ENCODE measurements around the gene NLK. TPM values are rescaled to one million over a fixed set of nuclear protein-coding genes. Genes with fewer than 3 reads are reported as not detected.
"Not testable (repeated sequence)": the region's sequence is repeated elsewhere in the genome, so short reads cannot be mapped to it uniquely, and the experiment has no call there.

Gene NLK
- total and polyA plus RNA-seq, 4 experiments from 2014 or later: 1.2 to 14.0 (median 7.8) TPM

DNA sequence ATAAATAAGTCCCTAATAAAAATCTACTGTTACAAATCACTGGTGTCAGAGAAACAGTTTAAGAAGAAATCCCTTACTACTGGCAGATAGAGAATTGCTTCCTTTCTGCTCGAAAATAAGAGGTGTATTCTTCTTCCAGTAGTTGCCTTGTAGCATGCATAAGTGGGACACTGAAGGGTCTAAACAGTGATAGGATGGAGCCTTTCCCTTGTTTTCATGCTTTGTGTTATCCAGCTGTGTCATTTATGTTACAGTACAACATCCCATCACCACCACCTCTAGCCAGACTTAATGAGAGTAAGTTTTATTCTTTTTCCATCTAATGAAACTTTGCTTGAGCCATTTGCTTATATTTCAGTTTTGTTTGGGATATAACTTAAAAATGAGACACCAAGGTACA, 54.3 kb downstream of the NLK start:
- Histone ChIP-seq H3K36me3 (ENCODE audit: insufficient read depth, low read length) (no peaks in the 10 kb centered on the region), H3K4me1 (ENCODE audit: insufficient read depth, low read length) (no peaks in the 10 kb centered on the region), H3K27ac (ENCODE audit: low read depth, low read length) (no peak overlapping the region), H3K27me3 (ENCODE audit: insufficient read depth, low read length) (no peaks in the 10 kb centered on the region), H3K9me3 (ENCODE audit: control insufficient read depth in 1 of 2, low read length in 2 of 2) (no peaks in the 10 kb centered on the region), H3K4me3 (ENCODE audit: low read length in 2 of 2) (no peak overlapping the region)
- H3K4me1 Mint-ChIP-seq: peaks cover 0 to 6% (median under 1%) of the 10 kb centered on the region in 4 donors
- CTCF ChIA-PET (ENCODE audit: partially characterized antibody): no interaction called here
- peaks cover 3 to 19% of the 10 kb centered on the region in 2 donors for H3K36me3 Mint-ChIP-seq
- H3K9me3 Mint-ChIP-seq: peaks cover 0 to 1% (median 0%) of the 10 kb centered on the region in 8 donors
- intact Hi-C loops (cut with micrococcal nuclease): no loop called here
- H3K27ac Mint-ChIP-seq: no peak overlapping the region
- DNase-seq: no peak
- POLR2A ChIA-PET (ENCODE audit: partially characterized antibody): no interaction called here
- H3K27me3 Mint-ChIP-seq: no peaks in the 10 kb centered on the region
- H3K4me3 Mint-ChIP-seq: no peak overlapping the region

DNA sequence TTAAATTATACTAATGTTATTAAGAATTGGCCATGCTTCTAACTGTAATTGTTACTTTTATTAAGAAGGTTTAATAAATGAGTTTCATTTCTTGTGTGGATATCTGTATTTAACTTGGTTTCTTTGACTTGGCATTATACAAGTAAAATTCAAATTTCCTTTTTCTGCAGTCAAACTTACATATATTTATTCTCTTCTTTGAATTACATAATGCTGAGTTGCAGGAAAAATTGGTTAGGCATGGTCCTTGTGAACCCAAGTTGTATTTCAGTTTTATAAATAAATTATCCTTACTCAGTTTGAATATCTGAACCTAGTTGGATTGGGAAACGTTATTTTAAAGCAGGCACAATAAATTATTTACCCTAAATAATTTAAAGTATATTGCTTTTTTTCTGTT, 54.8 kb downstream of the NLK start:
- no peaks in the 10 kb centered on the region for H3K4me1 ChIP-seq (ENCODE audit: insufficient read depth, low read length)
- H3K4me1 Mint-ChIP-seq: peaks cover 0 to 6% (median 0%) of the 10 kb centered on the region in 4 donors
- H3K36me3 Mint-ChIP-seq: peaks cover 3 to 23% of the 10 kb centered on the region in 2 donors
- intact Hi-C loops (cut with micrococcal nuclease): no loop called here
- H3K27ac Mint-ChIP-seq: no peak overlapping the region
- H3K9me3 ChIP-seq (ENCODE audit: control insufficient read depth in 1 of 2, low read length in 2 of 2): no peaks in the 10 kb centered on the region
- no peaks in the 10 kb centered on the region for H3K36me3 ChIP-seq (ENCODE audit: insufficient read depth, low read length)
- CTCF ChIA-PET (ENCODE audit: partially characterized antibody): no interaction called here
- POLR2A ChIA-PET (ENCODE audit: partially characterized antibody): no interaction called here
- no peak overlapping the region for H3K4me3 Mint-ChIP-seq
- H3K27ac ChIP-seq (ENCODE audit: low read depth, low read length): no peak overlapping the region
- no peaks in the 10 kb centered on the region for H3K27me3 Mint-ChIP-seq
- no peaks in the 10 kb centered on the region for H3K27me3 ChIP-seq (ENCODE audit: insufficient read depth, low read length)
- H3K4me3 ChIP-seq (ENCODE audit: low read length in 2 of 2): no peak overlapping the region
- H3K9me3 Mint-ChIP-seq: peaks cover 0 to 1% (median 0%) of the 10 kb centered on the region in 8 donors
- no peak for DNase-seq

DNA sequence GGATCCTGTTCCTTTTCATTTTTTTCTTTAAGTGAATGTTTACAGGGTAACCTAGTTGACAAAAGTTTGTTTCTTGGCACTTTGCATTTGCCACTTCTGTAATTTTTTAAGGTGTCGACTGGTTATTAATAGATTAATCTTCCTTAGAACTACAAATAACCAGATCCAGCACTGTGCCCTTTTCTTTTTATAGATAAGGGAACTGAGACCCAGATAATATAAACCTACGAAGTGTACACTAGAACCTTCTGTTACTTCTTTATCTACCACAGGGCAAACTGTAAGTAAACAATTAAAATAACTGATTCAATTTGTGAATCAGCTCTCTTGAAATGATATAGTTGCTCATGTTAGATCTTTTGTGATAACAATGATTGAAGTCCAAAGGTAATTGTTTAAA, 55.4 kb downstream of the NLK start:
- Mint-ChIP-seq H3K27ac (no peak overlapping the region), H3K4me1 (peaks cover 0 to 6% (median 0%) of the 10 kb centered on the region in 4 donors), H3K27me3 (no peaks in the 10 kb centered on the region)

GRCh38 chr17:28098591-28098990, 56.1 kb downstream of the NLK start:
- H3K27ac Mint-ChIP-seq; H3K4me3 Mint-ChIP-seq; H3K27me3 Mint-ChIP-seq; H3K27me3 ChIP-seq (ENCODE audit: insufficient read depth, low read length); intact Hi-C loops (cut with micrococcal nuclease); H3K9me3 Mint-ChIP-seq; H3K4me3 ChIP-seq (ENCODE audit: low read length in 2 of 2); H3K27ac ChIP-seq (ENCODE audit: low read depth, low read length); POLR2A ChIA-PET (ENCODE audit: partially characterized antibody); CTCF ChIA-PET (ENCODE audit: partially characterized antibody); DNase-seq; H3K9me3 ChIP-seq (ENCODE audit: control insufficient read depth in 1 of 2, low read length in 2 of 2); H3K4me1 ChIP-seq (ENCODE audit: insufficient read depth, low read length); H3K36me3 ChIP-seq (ENCODE audit: insufficient read depth, low read length); H3K4me1 Mint-ChIP-seq: not testable (repeated sequence)
- peaks cover 3 to 23% of the 10 kb centered on the region in 2 donors for H3K36me3 Mint-ChIP-seq

More for the DNA sequence above, 55.4 kb downstream of the NLK start:
- no peak overlapping the region for H3K4me3 Mint-ChIP-seq
- peaks cover 3 to 23% of the 10 kb centered on the region in 2 donors for H3K36me3 Mint-ChIP-seq
- intact Hi-C loops (cut with micrococcal nuclease): no loop called here
- no peak for DNase-seq
- no peaks in the 10 kb centered on the region for H3K36me3 ChIP-seq (ENCODE audit: insufficient read depth, low read length)
- H3K4me3 ChIP-seq (ENCODE audit: low read length in 2 of 2): no peak overlapping the region
- POLR2A ChIA-PET (ENCODE audit: partially characterized antibody): no interaction called here
- H3K9me3 Mint-ChIP-seq: peaks cover 0 to 1% (median 0%) of the 10 kb centered on the region in 8 donors
- CTCF ChIA-PET (ENCODE audit: partially characterized antibody): no interaction called here
- H3K4me1 ChIP-seq (ENCODE audit: insufficient read depth, low read length): no peaks in the 10 kb centered on the region
- no peak overlapping the region for H3K27ac ChIP-seq (ENCODE audit: low read depth, low read length)
- H3K27me3 ChIP-seq (ENCODE audit: insufficient read depth, low read length): no peaks in the 10 kb centered on the region
- H3K9me3 ChIP-seq (ENCODE audit: control insufficient read depth in 1 of 2, low read length in 2 of 2): no peaks in the 10 kb centered on the region

- DNase-seq: no peak
- Mint-ChIP-seq H3K27me3 (no peaks in the 10 kb centered on the region), H3K4me3 (no peak overlapping the region), H3K36me3 (peaks cover 3 to 23% of the 10 kb centered on the region in 2 donors), H3K27ac (no peak overlapping the region), H3K4me1 (peaks cover 0 to 3% (median under 1%) of the 10 kb centered on the region in 4 donors), H3K9me3 (peaks cover 0 to 1% (median 0%) of the 10 kb centered on the region in 8 donors)
- CTCF ChIA-PET (ENCODE audit: partially characterized antibody): no interaction called here
- H3K36me3 ChIP-seq (ENCODE audit: insufficient read depth, low read length): no peaks in the 10 kb centered on the region
- H3K27ac ChIP-seq (ENCODE audit: low read depth, low read length): no peak overlapping the region
- no peaks in the 10 kb centered on the region for H3K27me3 ChIP-seq (ENCODE audit: insufficient read depth, low read length)
- H3K4me3 ChIP-seq (ENCODE audit: low read length in 2 of 2): no peak overlapping the region
- intact Hi-C loops (cut with micrococcal nuclease): no loop called here
- H3K9me3 ChIP-seq (ENCODE audit: control insufficient read depth in 1 of 2, low read length in 2 of 2): no peaks in the 10 kb centered on the region
- no peaks in the 10 kb centered on the region for H3K4me1 ChIP-seq (ENCODE audit: insufficient read depth, low read length)
- POLR2A ChIA-PET (ENCODE audit: partially characterized antibody): no interaction called here
These were observed 57.8 kb downstream of the NLK start for GRCh38 chr17:28100251-28100650.

GRCh38 chr17:28100936-28101335, 58.5 kb downstream of the NLK start:
- H3K27ac ChIP-seq (ENCODE audit: low read depth, low read length): no peak overlapping the region
- no peaks in the 10 kb centered on the region for H3K27me3 Mint-ChIP-seq
- H3K4me3 ChIP-seq (ENCODE audit: low read length in 2 of 2): no peak overlapping the region
- intact Hi-C loops (cut with micrococcal nuclease): no loop called here
- no peaks in the 10 kb centered on the region for H3K9me3 ChIP-seq (ENCODE audit: control insufficient read depth in 1 of 2, low read length in 2 of 2)
- peaks cover 0 to 1% (median 0%) of the 10 kb centered on the region in 8 donors for H3K9me3 Mint-ChIP-seq
- H3K4me1 ChIP-seq (ENCODE audit: insufficient read depth, low read length): no peaks in the 10 kb centered on the region
- H3K4me3 Mint-ChIP-seq: no peak overlapping the region
- ChIA-PET CTCF (ENCODE audit: partially characterized antibody) (no interaction called here), POLR2A (ENCODE audit: partially characterized antibody) (no interaction called here)
- peaks cover 3 to 23% of the 10 kb centered on the region in 2 donors for H3K36me3 Mint-ChIP-seq
- no peaks in the 10 kb centered on the region for H3K27me3 ChIP-seq (ENCODE audit: insufficient read depth, low read length)
- peaks cover 0 to 3% (median under 1%) of the 10 kb centered on the region in 4 donors for H3K4me1 Mint-ChIP-seq
- H3K36me3 ChIP-seq (ENCODE audit: insufficient read depth, low read length): no peaks in the 10 kb centered on the region
- no peak for DNase-seq
- H3K27ac Mint-ChIP-seq: no peak overlapping the region

GRCh38 chr17:28101919-28102318, 59.4 kb downstream of the NLK start:
- H3K4me3 ChIP-seq (ENCODE audit: low read length in 2 of 2): no peak overlapping the region
- DNase-seq: no peak
- CTCF ChIA-PET (ENCODE audit: partially characterized antibody): no interaction called here
- no peaks in the 10 kb centered on the region for H3K27me3 Mint-ChIP-seq
- H3K4me3 Mint-ChIP-seq: no peak overlapping the region
- H3K4me1 Mint-ChIP-seq: peaks cover 0 to 1% (median under 1%) of the 10 kb centered on the region in 4 donors
- no peaks in the 10 kb centered on the region for H3K27me3 ChIP-seq (ENCODE audit: insufficient read depth, low read length)
- H3K27ac Mint-ChIP-seq: no peak overlapping the region
- POLR2A ChIA-PET (ENCODE audit: partially characterized antibody): interaction anchor here (1.3 kb wide), 1 partner anchor 18 kb away, joined by 3 read pairs; no protein-coding TSS in a partner anchor
- H3K36me3 ChIP-seq (ENCODE audit: insufficient read depth, low read length): no peaks in the 10 kb centered on the region
- H3K9me3 ChIP-seq (ENCODE audit: control insufficient read depth in 1 of 2, low read length in 2 of 2): no peaks in the 10 kb centered on the region
- no peak overlapping the region for H3K27ac ChIP-seq (ENCODE audit: low read depth, low read length)
- intact Hi-C loops (cut with micrococcal nuclease): no loop called here
- no peaks in the 10 kb centered on the region for H3K4me1 ChIP-seq (ENCODE audit: insufficient read depth, low read length)
- H3K9me3 Mint-ChIP-seq: peaks cover 0 to 1% (median 0%) of the 10 kb centered on the region in 8 donors
- peaks cover 3 to 23% of the 10 kb centered on the region in 2 donors for H3K36me3 Mint-ChIP-seq

GRCh38 chr17:28105501-28105900, 63.0 kb downstream of the NLK start:
- ChIA-PET POLR2A (ENCODE audit: partially characterized antibody) (no interaction called here), CTCF (ENCODE audit: partially characterized antibody) (interaction anchor here (0.7 kb wide), 1 partner anchor 346 kb away, joined by 3 read pairs; no protein-coding TSS in a partner anchor)
- H3K9me3 Mint-ChIP-seq: no peaks in the 10 kb centered on the region
- intact Hi-C loops (cut with micrococcal nuclease): no loop called here
- peaks cover 3 to 16% of the 10 kb centered on the region in 2 donors for H3K36me3 Mint-ChIP-seq
- H3K27ac Mint-ChIP-seq: peak overlapping the region in 1 of 7 donors; percentile 30
- no peak for DNase-seq
- no peak overlapping the region for H3K4me3 Mint-ChIP-seq
- H3K27me3 Mint-ChIP-seq: no peaks in the 10 kb centered on the region
- H3K4me1 Mint-ChIP-seq: peaks cover 0 to 1% (median under 1%) of the 10 kb centered on the region in 4 donors
- Histone ChIP-seq H3K27me3 (ENCODE audit: insufficient read depth, low read length) (no peaks in the 10 kb centered on the region), H3K4me3 (ENCODE audit: low read length in 2 of 2) (no peak overlapping the region), H3K4me1 (ENCODE audit: insufficient read depth, low read length) (no peaks in the 10 kb centered on the region), H3K9me3 (ENCODE audit: control insufficient read depth in 1 of 2, low read length in 2 of 2) (no peaks in the 10 kb centered on the region), H3K27ac (ENCODE audit: low read depth, low read length) (no peak overlapping the region), H3K36me3 (ENCODE audit: insufficient read depth, low read length) (no peaks in the 10 kb centered on the region)

Data from CD4-positive, alpha-beta memory T cell (primary cell).